Lower leg skin (tissue), 3 donors: ENCODE data around the gene ZBTB20.
"Not testable (repeated sequence)": the region's sequence is repeated elsewhere in the genome, so short reads cannot be mapped to it uniquely, and the experiment has no call there.

ENCODE experiments used
- CTCF ChIP-seq, 3 donors: fragments of 450-650 bp; IDR thresholded peaks; one replicate each; pipeline ENCODE4 v1.5.1; 2016; ENCODE audit warnings: antibody characterized with exemption in 3 of 3, mild to moderate bottlenecking in 3 of 3, moderate library complexity in 2 of 3
- POLR2A ChIP-seq, 2 donors: fragments of 450-650 bp; IDR thresholded peaks; one replicate each; pipeline ENCODE4 v1.6.1; 2016 to 2017; ENCODE audit warnings: antibody characterized with exemption in 2 of 2, mild to moderate bottlenecking in 1 of 2, moderate library complexity in 1 of 2

GRCh38 chr3:115178930-115179329, 31.8 kb upstream of the ZBTB20 start:
- not testable (repeated sequence) for TF ChIP-seq CTCF, POLR2A (IDR thresholded peaks at IDR 0.05)
